GM12878 (cell line): ENCODE measurements around the gene CYBC1. TPM values are rescaled to one million over a fixed set of nuclear protein-coding genes. Genes with fewer than 3 reads are reported as not detected.
A peak's percentile ranks its signal among the peaks of the same experiment; 100 is the strongest.

Experiments
- BACH1 ChIP-seq: fragments of 450-650 bp; IDR thresholded peaks from 2 replicates; pipeline ENCODE4 v1.6.1; 2017; ENCODE audit warnings: mild to moderate bottlenecking, borderline replicate concordance
- CHD4 ChIP-seq: fragments of 200-600 bp; sonication (generic); IDR thresholded peaks from 2 replicates; pipeline ENCODE4 v1.6.1; 2016; ENCODE audit warnings: mild to moderate bottlenecking
- CREB1 ChIP-seq: IDR thresholded peaks from 2 replicates; pipeline ENCODE4 v1.6.1; 2012; ENCODE audit warnings: low read depth, mild to moderate bottlenecking, inconsistent platforms
- ESRRA ChIP-seq: IDR thresholded peaks from 2 replicates; pipeline ENCODE4 v1.6.1; 2012; ENCODE audit warnings: mild to moderate bottlenecking, low read length, improper control_type of control experiment
- EZH2 ChIP-seq: IDR thresholded peaks from 2 replicates; pipeline ENCODE4 v1.6.1; 2012; ENCODE audit warnings: low read depth, mild to moderate bottlenecking, control low read depth, inconsistent platforms, low read length, borderline replicate concordance; ENCODE audit not compliant: control insufficient read depth
- GATAD2B ChIP-seq: fragments of 450-650 bp; conservative IDR thresholded peaks from 2 replicates; pipeline ENCODE4 v1.6.1; 2017; ENCODE audit warnings: low read depth, mild to moderate bottlenecking, moderate library complexity
- HDAC2 ChIP-seq: fragments of 200-600 bp; sonication (generic); IDR thresholded peaks from 2 replicates; pipeline ENCODE4 v1.6.1; 2017
- KLF5 ChIP-seq: fragments of 450-650 bp; IDR thresholded peaks from 2 replicates; pipeline ENCODE4 v1.6.1; 2014; ENCODE audit warnings: mild to moderate bottlenecking; ENCODE audit not compliant: partially characterized antibody
- LARP7 ChIP-seq: fragments of 450-650 bp; IDR thresholded peaks from 2 replicates; pipeline ENCODE4 v1.6.1; 2017; ENCODE audit warnings: mild to moderate bottlenecking
- NFYA ChIP-seq: IDR thresholded peaks from 2 replicates; pipeline ENCODE4 v1.6.1; 2011; ENCODE audit warnings: low read depth, mild to moderate bottlenecking, low read length, improper control_type of control experiment, borderline replicate concordance
- NFYB ChIP-seq: IDR thresholded peaks from 2 replicates; pipeline ENCODE4 v1.6.1; 2011; ENCODE audit warnings: low read depth, mild to moderate bottlenecking, low read length, improper control_type of control experiment, moderate library complexity; ENCODE audit not compliant: insufficient read depth
- PML ChIP-seq: IDR thresholded peaks from 2 replicates; pipeline ENCODE4 v1.6.1; 2012; ENCODE audit warnings: low read length, inconsistent platforms
- RUNX3 ChIP-seq: IDR thresholded peaks from 2 replicates; pipeline ENCODE4 v1.6.1; 2012; ENCODE audit warnings: low read length, inconsistent platforms
- SIN3A ChIP-seq: IDR thresholded peaks from 2 replicates; pipeline ENCODE4 v1.6.1; 2012; ENCODE audit warnings: low read depth, low read length, improper control_type of control experiment
- SMC3 ChIP-seq: IDR thresholded peaks from 2 replicates; pipeline ENCODE4 v1.6.1; 2011; ENCODE audit warnings: low read length, improper control_type of control experiment, borderline replicate concordance
- TAF1 ChIP-seq: IDR thresholded peaks from 2 replicates; pipeline ENCODE4 v1.6.1; 2011; ENCODE audit warnings: mild to moderate bottlenecking, low read depth, low read length, borderline replicate concordance
- WRNIP1 ChIP-seq: IDR thresholded peaks from 2 replicates; pipeline ENCODE4 v1.6.1; 2011; ENCODE audit warnings: low read depth, low read length, improper control_type of control experiment, borderline replicate concordance
- ZBTB33 ChIP-seq: fragments of 450-650 bp; IDR thresholded peaks from 2 replicates; pipeline ENCODE4 v1.6.1; 2017; ENCODE audit warnings: mild to moderate bottlenecking
- ZSCAN29 ChIP-seq: fragments of 450-650 bp; IDR thresholded peaks from 2 replicates; pipeline ENCODE4 v1.6.1; 2017; ENCODE audit warnings: mild to moderate bottlenecking, moderate library complexity
- polyA plus RNA-seq, 11 experiments: library from polyadenylated mRNA; depleted of rRNA in 4 of 11; unstranded in 6 of 11; stranded (reverse) in 5 of 11; fragments of >200 nt; fragmentation: Nextera tagmentation in 4 of 11; fragmentation: Illumina TruSeq in 1 of 11; extraction: Ambion mirVana in 4 of 11; extraction: Trizol in 1 of 11; gene quantifications; 1 replicate in 1 of 11; 2 replicates in 10 of 11; pipeline versions ENCODE4 v1.2.1 to v1.2.3, GENCODE V29; 2011 to 2016; ENCODE audit warnings: inconsistent platforms in 2 of 11, missing spikeins in 2 of 11, low read depth in 1 of 11
- total RNA-seq, 4 experiments: library from RNA; depleted of rRNA in 3 of 4; stranded (reverse); fragments of >200 nt in 3 of 4; fragmentation: Illumina TruSeq in 1 of 4; extraction: Trizol in 1 of 4; gene quantifications; 2 replicates each; pipeline versions ENCODE4 v1.2.1 to v1.2.3, GENCODE V29; 2013 to 2021
- TF ChIP-seq, protein P1 (sequence below): IDR thresholded peaks from 2 replicates; pipeline ENCODE4 v1.6.1; 2012; ENCODE audit warnings: low read length, inconsistent platforms
- TF ChIP-seq, protein P2 (sequence below): IDR thresholded peaks from 2 replicates; pipeline ENCODE4 v1.6.1; 2011; ENCODE audit warnings: mild to moderate bottlenecking, low read depth, low read length, moderate library complexity; ENCODE audit not compliant: insufficient replicate concordance
- TF ChIP-seq, protein P3 (sequence below): fragments of 450-650 bp; IDR thresholded peaks from 2 replicates; pipeline ENCODE4 v1.6.1; 2018; ENCODE audit warnings: borderline replicate concordance, mild to moderate bottlenecking; ENCODE audit not compliant: partially characterized antibody
- TF ChIP-seq, protein P4 (sequence below): fragments of 450-650 bp; IDR thresholded peaks from 2 replicates; pipeline ENCODE4 v1.6.1; 2017; ENCODE audit warnings: low read depth, mild to moderate bottlenecking, moderate library complexity

CYBC1 gene
- total and polyA plus RNA-seq, 10 of the 15 experiments (the other 5 are each of a cell fraction or from before 2014, with no cell fraction given): 4.2 to 162 (median 133) TPM

- no peak for TF ChIP-seq HDAC2
- TF ChIP-seq ESRRA: no peak
- peak; percentile 31 for TF ChIP-seq RUNX3
- peak; percentile 99 for TF ChIP-seq GATAD2B
- peak; percentile 64 for TF ChIP-seq CREB1
- TF ChIP-seq WRNIP1: no peak
- peak; percentile 91; the same call in 1 of the 2 replicates for TF ChIP-seq TAF1
- TF ChIP-seq KLF5: no peak
- TF ChIP-seq LARP7: peak; percentile 97
- TF ChIP-seq, protein P1, sequence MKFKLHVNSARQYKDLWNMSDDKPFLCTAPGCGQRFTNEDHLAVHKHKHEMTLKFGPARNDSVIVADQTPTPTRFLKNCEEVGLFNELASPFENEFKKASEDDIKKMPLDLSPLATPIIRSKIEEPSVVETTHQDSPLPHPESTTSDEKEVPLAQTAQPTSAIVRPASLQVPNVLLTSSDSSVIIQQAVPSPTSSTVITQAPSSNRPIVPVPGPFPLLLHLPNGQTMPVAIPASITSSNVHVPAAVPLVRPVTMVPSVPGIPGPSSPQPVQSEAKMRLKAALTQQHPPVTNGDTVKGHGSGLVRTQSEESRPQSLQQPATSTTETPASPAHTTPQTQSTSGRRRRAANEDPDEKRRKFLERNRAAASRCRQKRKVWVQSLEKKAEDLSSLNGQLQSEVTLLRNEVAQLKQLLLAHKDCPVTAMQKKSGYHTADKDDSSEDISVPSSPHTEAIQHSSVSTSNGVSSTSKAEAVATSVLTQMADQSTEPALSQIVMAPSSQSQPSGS: no peak
- TF ChIP-seq CHD4: no peak
- TF ChIP-seq, protein P2, sequence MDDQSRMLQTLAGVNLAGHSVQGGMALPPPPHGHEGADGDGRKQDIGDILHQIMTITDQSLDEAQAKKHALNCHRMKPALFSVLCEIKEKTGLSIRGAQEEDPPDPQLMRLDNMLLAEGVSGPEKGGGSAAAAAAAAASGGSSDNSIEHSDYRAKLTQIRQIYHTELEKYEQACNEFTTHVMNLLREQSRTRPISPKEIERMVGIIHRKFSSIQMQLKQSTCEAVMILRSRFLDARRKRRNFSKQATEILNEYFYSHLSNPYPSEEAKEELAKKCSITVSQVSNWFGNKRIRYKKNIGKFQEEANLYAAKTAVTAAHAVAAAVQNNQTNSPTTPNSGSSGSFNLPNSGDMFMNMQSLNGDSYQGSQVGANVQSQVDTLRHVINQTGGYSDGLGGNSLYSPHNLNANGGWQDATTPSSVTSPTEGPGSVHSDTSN: no peak
- TF ChIP-seq, protein P3, sequence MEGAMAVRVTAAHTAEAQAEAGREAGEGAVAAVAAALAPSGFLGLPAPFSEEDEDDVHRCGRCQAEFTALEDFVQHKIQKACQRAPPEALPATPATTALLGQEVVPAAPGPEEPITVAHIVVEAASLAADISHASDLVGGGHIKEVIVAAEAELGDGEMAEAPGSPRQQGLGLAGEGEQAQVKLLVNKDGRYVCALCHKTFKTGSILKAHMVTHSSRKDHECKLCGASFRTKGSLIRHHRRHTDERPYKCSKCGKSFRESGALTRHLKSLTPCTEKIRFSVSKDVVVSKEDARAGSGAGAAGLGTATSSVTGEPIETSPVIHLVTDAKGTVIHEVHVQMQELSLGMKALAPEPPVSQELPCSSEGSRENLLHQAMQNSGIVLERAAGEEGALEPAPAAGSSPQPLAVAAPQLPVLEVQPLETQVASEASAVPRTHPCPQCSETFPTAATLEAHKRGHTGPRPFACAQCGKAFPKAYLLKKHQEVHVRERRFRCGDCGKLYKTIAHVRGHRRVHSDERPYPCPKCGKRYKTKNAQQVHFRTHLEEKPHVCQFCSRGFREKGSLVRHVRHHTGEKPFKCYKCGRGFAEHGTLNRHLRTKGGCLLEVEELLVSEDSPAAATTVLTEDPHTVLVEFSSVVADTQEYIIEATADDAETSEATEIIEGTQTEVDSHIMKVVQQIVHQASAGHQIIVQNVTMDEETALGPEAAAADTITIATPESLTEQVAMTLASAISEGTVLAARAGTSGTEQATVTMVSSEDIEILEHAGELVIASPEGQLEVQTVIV: peak; percentile 95
- TF ChIP-seq NFYA: no peak
- no peak for TF ChIP-seq ZBTB33
- TF ChIP-seq EZH2: no peak
- TF ChIP-seq SIN3A: peak; percentile 77; the same call in 1 of the 2 replicates
- TF ChIP-seq ZSCAN29: peak; percentile 64; the same call in 1 of the 2 replicates
- no peak for TF ChIP-seq NFYB
- peak; percentile 87 for TF ChIP-seq BACH1
- peak; percentile 82 for TF ChIP-seq PML
- TF ChIP-seq SMC3: no peak
- TF ChIP-seq, protein P4, sequence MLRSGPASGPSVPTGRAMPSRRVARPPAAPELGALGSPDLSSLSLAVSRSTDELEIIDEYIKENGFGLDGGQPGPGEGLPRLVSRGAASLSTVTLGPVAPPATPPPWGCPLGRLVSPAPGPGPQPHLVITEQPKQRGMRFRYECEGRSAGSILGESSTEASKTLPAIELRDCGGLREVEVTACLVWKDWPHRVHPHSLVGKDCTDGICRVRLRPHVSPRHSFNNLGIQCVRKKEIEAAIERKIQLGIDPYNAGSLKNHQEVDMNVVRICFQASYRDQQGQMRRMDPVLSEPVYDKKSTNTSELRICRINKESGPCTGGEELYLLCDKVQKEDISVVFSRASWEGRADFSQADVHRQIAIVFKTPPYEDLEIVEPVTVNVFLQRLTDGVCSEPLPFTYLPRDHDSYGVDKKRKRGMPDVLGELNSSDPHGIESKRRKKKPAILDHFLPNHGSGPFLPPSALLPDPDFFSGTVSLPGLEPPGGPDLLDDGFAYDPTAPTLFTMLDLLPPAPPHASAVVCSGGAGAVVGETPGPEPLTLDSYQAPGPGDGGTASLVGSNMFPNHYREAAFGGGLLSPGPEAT: peak; percentile 42; the same call in 1 of the 2 replicates
These were observed at the start of gene CYBC1 (continued) for GRCh38 chr17:82450357-82451106.
